ENCODE measurements around the gene HABP4. TPM values are rescaled to one million over a fixed set of nuclear protein-coding genes. Genes with fewer than 3 reads are reported as not detected.
A peak's percentile ranks its signal among the peaks of the same experiment; 100 is the strongest.

Gene HABP4
- total RNA-seq, 1 donor from 2014 or later = 6.6 TPM

DNA sequence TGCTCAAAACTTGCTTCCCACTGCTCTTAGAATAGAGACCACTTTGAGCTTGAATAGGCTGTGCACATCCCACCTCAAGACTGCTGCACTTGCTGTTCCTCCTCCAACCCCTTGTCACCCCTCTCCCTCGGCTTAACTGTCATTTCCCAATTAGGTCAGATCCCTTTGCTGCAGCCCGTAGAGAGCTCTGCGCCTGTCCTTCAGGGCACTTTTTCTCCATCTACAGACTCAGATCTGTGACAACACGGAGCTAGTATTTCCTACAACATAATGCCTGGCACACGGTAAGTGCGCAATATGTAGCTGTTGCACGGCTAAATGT, 485 bp upstream of the HABP4 start:
- DNase-seq (ENCODE audit: low read depth) (no peak), FAIRE-seq (no peak)
- H3K4me3 ChIP-seq (ENCODE audit: low read depth, low read length) = peak overlapping the region; percentile 34
- no peaks in the 10 kb centered on the region for H3K27me3 ChIP-seq (ENCODE audit: control insufficient read depth, insufficient read depth, low read length)
- H3K36me3 ChIP-seq (ENCODE audit: control insufficient read depth, insufficient read depth, low read length) = no peaks in the 10 kb centered on the region
- TF ChIP-seq, protein P1, sequence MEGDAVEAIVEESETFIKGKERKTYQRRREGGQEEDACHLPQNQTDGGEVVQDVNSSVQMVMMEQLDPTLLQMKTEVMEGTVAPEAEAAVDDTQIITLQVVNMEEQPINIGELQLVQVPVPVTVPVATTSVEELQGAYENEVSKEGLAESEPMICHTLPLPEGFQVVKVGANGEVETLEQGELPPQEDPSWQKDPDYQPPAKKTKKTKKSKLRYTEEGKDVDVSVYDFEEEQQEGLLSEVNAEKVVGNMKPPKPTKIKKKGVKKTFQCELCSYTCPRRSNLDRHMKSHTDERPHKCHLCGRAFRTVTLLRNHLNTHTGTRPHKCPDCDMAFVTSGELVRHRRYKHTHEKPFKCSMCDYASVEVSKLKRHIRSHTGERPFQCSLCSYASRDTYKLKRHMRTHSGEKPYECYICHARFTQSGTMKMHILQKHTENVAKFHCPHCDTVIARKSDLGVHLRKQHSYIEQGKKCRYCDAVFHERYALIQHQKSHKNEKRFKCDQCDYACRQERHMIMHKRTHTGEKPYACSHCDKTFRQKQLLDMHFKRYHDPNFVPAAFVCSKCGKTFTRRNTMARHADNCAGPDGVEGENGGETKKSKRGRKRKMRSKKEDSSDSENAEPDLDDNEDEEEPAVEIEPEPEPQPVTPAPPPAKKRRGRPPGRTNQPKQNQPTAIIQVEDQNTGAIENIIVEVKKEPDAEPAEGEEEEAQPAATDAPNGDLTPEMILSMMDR (IDR thresholded peaks at IDR 0.05; ENCODE audit: insufficient read depth, low read length, severe bottlenecking) = no peak

DNA sequence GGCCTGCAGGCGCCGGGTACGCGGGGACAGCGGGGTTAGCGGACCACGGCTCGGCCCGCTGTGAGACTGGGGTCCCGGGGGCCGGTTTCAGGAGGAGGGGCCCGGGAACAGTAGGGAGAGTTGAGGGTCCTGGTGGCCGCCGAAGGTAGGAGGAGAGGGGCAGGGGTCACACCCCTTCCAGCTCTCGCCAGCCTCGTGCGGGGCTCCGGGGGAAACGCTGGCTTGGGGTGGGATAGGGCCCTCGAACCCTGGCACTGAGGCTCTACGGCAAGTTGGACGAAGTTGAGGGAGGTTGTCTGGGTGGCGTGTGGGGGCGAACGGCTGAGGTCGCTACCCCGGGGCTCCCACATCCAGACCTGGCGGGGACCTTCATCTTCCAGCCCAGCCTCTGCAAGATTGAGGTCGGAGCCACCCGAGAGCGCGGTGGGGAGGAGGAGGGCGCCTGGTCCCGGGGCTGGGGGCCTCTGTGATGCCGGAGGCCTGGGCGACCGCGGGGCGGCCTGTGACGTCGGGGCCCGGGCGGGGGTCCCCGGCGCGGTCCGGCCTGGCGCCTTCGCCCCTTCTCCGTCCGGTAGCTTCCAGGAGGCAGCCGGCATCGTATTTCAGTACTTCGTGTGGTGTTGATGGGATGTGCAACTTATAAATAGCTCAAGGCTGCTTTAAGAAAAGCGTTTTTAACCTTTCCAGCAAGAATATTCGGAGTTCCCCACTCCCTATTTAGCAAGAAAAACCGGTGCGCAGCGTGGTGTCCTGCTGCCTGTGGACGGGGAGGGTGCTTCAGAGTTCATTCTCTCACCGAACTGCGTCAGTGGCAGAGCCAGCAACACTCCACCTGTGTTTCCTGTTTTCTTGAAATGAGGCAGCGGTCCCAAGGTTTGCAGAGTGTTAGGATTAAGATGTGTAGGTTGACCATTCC, 902 bp downstream of the HABP4 start:
- Histone ChIP-seq H3K4me3 (ENCODE audit: low read depth, low read length) (peak overlapping the region; percentile 59), H3K27me3 (ENCODE audit: control insufficient read depth, insufficient read depth, low read length) (no peaks in the 10 kb centered on the region), H3K36me3 (ENCODE audit: control insufficient read depth, insufficient read depth, low read length) (no peaks in the 10 kb centered on the region)
- DNase-seq (ENCODE audit: low read depth) (peak; percentile 23), FAIRE-seq (no peak)
- TF ChIP-seq, protein P1 (IDR thresholded peaks at IDR 0.05; ENCODE audit: insufficient read depth, low read length, severe bottlenecking) = no peak

DNA sequence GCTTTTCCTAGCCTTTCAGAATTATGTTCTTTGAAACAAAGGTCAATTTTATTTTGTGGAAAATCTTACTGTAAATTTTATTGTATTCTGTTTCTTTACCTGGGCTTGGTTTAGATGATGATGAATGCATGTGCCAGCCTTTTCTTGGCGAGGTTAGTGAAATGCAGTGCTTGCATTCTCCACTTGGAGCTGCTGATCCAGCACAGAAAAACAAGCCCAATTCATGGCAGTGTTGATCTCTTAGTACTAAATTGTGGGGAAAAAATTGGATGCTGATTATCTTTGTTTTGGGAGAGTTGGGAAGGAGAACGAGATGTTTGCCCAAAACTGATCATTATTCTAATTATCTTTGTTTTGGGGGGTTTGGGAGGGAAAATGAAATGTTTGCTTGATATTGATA, 3.7 kb downstream of the HABP4 start:
- H3K36me3 ChIP-seq (ENCODE audit: control insufficient read depth, insufficient read depth, low read length) = no peaks in the 10 kb centered on the region
- DNase-seq (ENCODE audit: low read depth) (peak; percentile 40), FAIRE-seq (no peak)
- H3K27me3 ChIP-seq (ENCODE audit: control insufficient read depth, insufficient read depth, low read length) = no peaks in the 10 kb centered on the region
- H3K4me3 ChIP-seq (ENCODE audit: low read depth, low read length) = no peak overlapping the region
- TF ChIP-seq, protein P1 (IDR thresholded peaks at IDR 0.05; ENCODE audit: insufficient read depth, low read length, severe bottlenecking) = peak; percentile 34

DNA sequence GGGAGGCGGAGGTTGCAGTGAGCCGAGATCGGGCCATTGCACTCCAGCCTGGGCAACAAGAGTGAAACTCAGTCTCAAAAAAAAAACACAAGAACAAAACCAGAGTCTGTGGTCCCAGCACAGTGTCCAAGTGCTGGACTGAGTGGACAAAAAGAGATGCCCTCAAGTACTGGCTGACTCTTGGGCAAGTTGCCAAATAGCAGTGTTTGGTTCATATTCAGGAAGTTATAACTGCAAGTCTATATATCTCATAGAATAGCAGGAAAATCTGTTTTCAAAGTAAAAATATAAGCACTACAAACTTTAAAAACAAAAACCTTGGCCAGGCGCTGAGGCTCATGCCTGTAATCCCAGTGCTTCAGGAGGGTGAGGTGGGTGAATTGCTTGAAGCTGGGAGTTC, 7.3 kb downstream of the HABP4 start:
- TF ChIP-seq, protein P1 (IDR thresholded peaks at IDR 0.05; ENCODE audit: insufficient read depth, low read length, severe bottlenecking) = no peak
- Histone ChIP-seq H3K36me3 (ENCODE audit: control insufficient read depth, insufficient read depth, low read length) (no peaks in the 10 kb centered on the region), H3K4me3 (ENCODE audit: low read depth, low read length) (no peak overlapping the region), H3K27me3 (ENCODE audit: control insufficient read depth, insufficient read depth, low read length) (no peaks in the 10 kb centered on the region)
- FAIRE-seq (no peak), DNase-seq (ENCODE audit: low read depth) (no peak)

DNA sequence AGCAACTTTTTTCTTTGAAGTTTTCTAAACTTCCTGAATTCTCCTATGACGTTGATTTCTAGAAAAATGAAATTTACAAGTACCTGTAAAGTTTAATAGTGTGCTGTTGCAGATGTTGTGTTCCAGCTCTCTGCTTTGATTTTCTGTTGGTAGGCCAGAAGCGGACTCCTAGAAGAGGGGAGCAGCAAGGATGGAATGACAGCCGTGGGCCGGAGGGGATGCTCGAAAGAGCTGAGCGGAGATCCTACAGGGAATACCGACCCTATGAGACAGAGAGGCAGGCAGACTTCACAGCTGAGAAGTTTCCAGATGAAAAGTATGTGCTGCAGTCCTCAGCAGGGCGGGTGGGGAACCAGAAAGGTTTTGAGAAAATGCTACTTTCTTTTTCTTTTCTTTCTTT, 8.3 kb downstream of the HABP4 start:
- no peak overlapping the region for H3K4me3 ChIP-seq (ENCODE audit: low read depth, low read length)
- no peaks in the 10 kb centered on the region for H3K27me3 ChIP-seq (ENCODE audit: control insufficient read depth, insufficient read depth, low read length)
- H3K36me3 ChIP-seq (ENCODE audit: control insufficient read depth, insufficient read depth, low read length) = no peaks in the 10 kb centered on the region
- FAIRE-seq = no peak
- DNase-seq (ENCODE audit: low read depth) = no peak
- TF ChIP-seq, protein P1 (IDR thresholded peaks at IDR 0.05; ENCODE audit: insufficient read depth, low read length, severe bottlenecking) = no peak

Measured in bronchial epithelial cell (primary cell).